GM23338 (cell line): ENCODE results near the gene TENM3. TPM values are rescaled to one million over a fixed set of nuclear protein-coding genes. Genes with fewer than 3 reads are reported as not detected.

ENCODE experiments used
- ATAC-seq: fragments of 200-7000 bp; cut with Tn5 transposase; 3 replicates; pipeline ENCODE4 v1.9.1; 2020
- DNase-seq: peaks from one replicate; pipeline ENCODE4 v3.0.0-alpha.2; 2015; ENCODE audit warnings: low spot score
- H2AFZ ChIP-seq: fragments of 200-600 bp; sonication (generic); 2 replicates; pipeline ENCODE4 v1.8.0; 2016; ENCODE audit warnings: antibody characterized with exemption, mild to moderate bottlenecking, moderate library complexity
- H3F3A ChIP-seq: fragments of 200-600 bp; sonication (generic); replicated peaks from 2 replicates; pipeline ENCODE4 v1.8.0; 2017; ENCODE audit warnings: antibody characterized with exemption, mixed run types, low read depth
- H3K27ac ChIP-seq: fragments of 200-600 bp; sonication (generic); 2 replicates; pipeline ENCODE4 v1.6.1; 2016; ENCODE audit warnings: low read depth
- H3K27me3 ChIP-seq: fragments of 200-600 bp; sonication (generic); 2 replicates; pipeline ENCODE4 v1.8.0; 2016; ENCODE audit warnings: mild to moderate bottlenecking, mixed run types, moderate library complexity; ENCODE audit not compliant: insufficient read depth
- H3K36me3 ChIP-seq: fragments of 200-600 bp; sonication (generic); 2 replicates; pipeline ENCODE4 v1.8.0; 2016; ENCODE audit warnings: mild to moderate bottlenecking; ENCODE audit not compliant: insufficient read depth
- H3K4me1 ChIP-seq: fragments of 200-600 bp; sonication (generic); 2 replicates; pipeline ENCODE4 v1.8.0; 2016; ENCODE audit warnings: mild to moderate bottlenecking, moderate library complexity; ENCODE audit not compliant: insufficient read depth
- H3K4me2 ChIP-seq: fragments of 200-600 bp; sonication (generic); 2 replicates; pipeline ENCODE4 v1.7.1; 2017; ENCODE audit warnings: mixed run types
- H3K4me3 ChIP-seq: fragments of 200-600 bp; sonication (generic); 2 replicates; pipeline ENCODE4 v1.6.1; 2016; ENCODE audit warnings: mixed run types
- H3K79me2 ChIP-seq: fragments of 200-600 bp; sonication (generic); replicated peaks from 2 replicates; pipeline ENCODE4 v1.8.0; 2017; ENCODE audit warnings: mild to moderate bottlenecking; ENCODE audit not compliant: insufficient read depth
- H3K9me2 ChIP-seq: fragments of 200-600 bp; sonication (generic); 2 replicates; pipeline ENCODE4 v1.8.0; 2017; ENCODE audit not compliant: insufficient read depth
- H4K20me1 ChIP-seq: fragments of 200-600 bp; sonication (generic); replicated peaks from 2 replicates; pipeline ENCODE4 v1.8.0; 2017; ENCODE audit warnings: mild to moderate bottlenecking; ENCODE audit not compliant: insufficient read depth
- H3K27ac Mint-ChIP-seq: 2 replicates; pipeline ENCODE4 v1.8.0; 2020; ENCODE audit warnings: inconsistent platforms, mild to moderate bottlenecking, moderate library complexity, mixed read lengths
- H3K27me3 Mint-ChIP-seq: 3 replicates; pipeline ENCODE4 v1.8.0; 2022; ENCODE audit warnings: low read depth, mild to moderate bottlenecking, moderate library complexity, mixed read lengths, inconsistent platforms; ENCODE audit not compliant: insufficient read depth, poor library complexity
- H3K36me3 Mint-ChIP-seq: 3 replicates; pipeline ENCODE4 v1.8.0; 2021; ENCODE audit warnings: low read depth, mild to moderate bottlenecking, inconsistent platforms, moderate library complexity, mixed read lengths
- H3K4me1 Mint-ChIP-seq: 3 replicates; pipeline ENCODE4 v1.8.0; 2020; ENCODE audit warnings: mild to moderate bottlenecking, inconsistent platforms, mixed read lengths
- H3K4me3 Mint-ChIP-seq: 3 replicates; pipeline ENCODE4 v1.8.0; 2021; ENCODE audit warnings: moderate library complexity, mild to moderate bottlenecking, inconsistent platforms, mixed read lengths
- H3K9me3 Mint-ChIP-seq: 3 replicates; pipeline ENCODE4 v1.8.0; 2020; ENCODE audit warnings: moderate library complexity, mild to moderate bottlenecking, inconsistent platforms, mixed read lengths
- CREB1 ChIP-seq: fragments of 250-450 bp; sonication (Bioruptor Pico); IDR thresholded peaks from 2 replicates; pipeline ENCODE4 v1.5.0; 2020; ENCODE audit warnings: low read depth, mild to moderate bottlenecking, moderate library complexity
- EZH2phosphoT487 ChIP-seq: fragments of 200-600 bp; sonication (generic); IDR thresholded peaks from one replicate; pipeline ENCODE4 v1.8.1; 2018; ENCODE audit warnings: antibody characterized with exemption; ENCODE audit not compliant: unreplicated experiment
- JUNB ChIP-seq: IDR thresholded peaks from one replicate; pipeline ENCODE4 v1.6.1; 2016; ENCODE audit warnings: antibody characterized with exemption; ENCODE audit not compliant: unreplicated experiment
- NANOG ChIP-seq: IDR thresholded peaks from 2 replicates; pipeline ENCODE4 v1.6.1; 2016; ENCODE audit warnings: antibody characterized with exemption, borderline replicate concordance
- STAT1 ChIP-seq: IDR thresholded peaks from one replicate; pipeline ENCODE4 v1.6.1; 2016; ENCODE audit warnings: antibody characterized with exemption; ENCODE audit not compliant: unreplicated experiment
- polyA plus RNA-seq: library from polyadenylated mRNA; unstranded; fragments of >200 nt; fragmentation: Nextera tagmentation; extraction: Ambion mirVana; gene quantifications from 2 replicates; pipeline ENCODE4 v1.2.1, GENCODE V29; 2016
- total RNA-seq: library from RNA; depleted of rRNA; stranded (reverse); fragments of >200 nt; shearing (Covaris generic); gene quantifications from 2 replicates; pipeline ENCODE4 v1.2.3, GENCODE V29; 2014
- TF ChIP-seq, protein P1 (sequence below): fragments of 250-450 bp; sonication (Bioruptor Pico); IDR thresholded peaks from 2 replicates; pipeline ENCODE4 v1.5.0; 2020; ENCODE audit warnings: mild to moderate bottlenecking, moderate library complexity

Gene TENM3
- total and polyA plus RNA-seq, 2 experiments from 2014 or later: 22.2 to 128 TPM

DNA sequence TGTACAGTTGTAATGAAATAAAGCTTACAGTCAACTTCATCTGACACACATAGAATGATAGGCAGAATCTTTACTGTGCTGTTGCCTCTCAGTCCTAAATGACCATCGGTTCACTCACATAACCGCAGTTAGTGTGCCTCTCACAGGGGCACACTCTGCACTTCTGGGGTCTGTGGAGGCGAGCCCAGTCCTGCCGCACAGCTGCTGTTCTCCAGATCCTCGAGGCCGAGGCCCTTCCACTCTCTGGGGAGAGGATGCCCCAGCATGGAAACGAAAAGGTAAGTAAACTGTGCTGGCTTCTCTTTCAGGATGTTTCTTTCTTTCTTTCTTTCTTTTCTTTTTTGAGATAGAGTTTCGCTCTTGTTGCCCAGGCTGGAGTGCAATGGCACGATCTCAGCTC, 586.0 kb downstream of the TENM3 start:
- H3K27me3 Mint-ChIP-seq: peaks cover 9% of the 10 kb centered on the region
- DNase-seq (no peak), ATAC-seq (no peak)

More for the DNA sequence above, 586.0 kb downstream of the TENM3 start:
- Mint-ChIP-seq H3K36me3 (peaks cover 5% of the 10 kb centered on the region), H3K27ac (no peak overlapping the region), H3K4me1 (peaks cover 25% of the 10 kb centered on the region), H3K4me3 (no peak overlapping the region), H3K9me3 (peaks cover 6% of the 10 kb centered on the region)
- H3K79me2 ChIP-seq: no peaks in the 10 kb centered on the region
- no peak overlapping the region for H3K4me3 ChIP-seq
- H3K36me3 ChIP-seq: no peaks in the 10 kb centered on the region
- no peaks in the 10 kb centered on the region for H3F3A ChIP-seq
- no peak overlapping the region for H3K27ac ChIP-seq
- no peaks in the 10 kb centered on the region for H3K27me3 ChIP-seq
- no peaks in the 10 kb centered on the region for H3K4me1 ChIP-seq
- H2AFZ ChIP-seq: peak overlapping the region; percentile 61
- H3K4me2 ChIP-seq: no peak overlapping the region
- TF ChIP-seq STAT1 (no peak), JUNB (no peak), CREB1 (CRISPR knock-in tag) (no peak), EZH2phosphoT487 (no peak), NANOG (no peak)
- TF ChIP-seq, protein P1, sequence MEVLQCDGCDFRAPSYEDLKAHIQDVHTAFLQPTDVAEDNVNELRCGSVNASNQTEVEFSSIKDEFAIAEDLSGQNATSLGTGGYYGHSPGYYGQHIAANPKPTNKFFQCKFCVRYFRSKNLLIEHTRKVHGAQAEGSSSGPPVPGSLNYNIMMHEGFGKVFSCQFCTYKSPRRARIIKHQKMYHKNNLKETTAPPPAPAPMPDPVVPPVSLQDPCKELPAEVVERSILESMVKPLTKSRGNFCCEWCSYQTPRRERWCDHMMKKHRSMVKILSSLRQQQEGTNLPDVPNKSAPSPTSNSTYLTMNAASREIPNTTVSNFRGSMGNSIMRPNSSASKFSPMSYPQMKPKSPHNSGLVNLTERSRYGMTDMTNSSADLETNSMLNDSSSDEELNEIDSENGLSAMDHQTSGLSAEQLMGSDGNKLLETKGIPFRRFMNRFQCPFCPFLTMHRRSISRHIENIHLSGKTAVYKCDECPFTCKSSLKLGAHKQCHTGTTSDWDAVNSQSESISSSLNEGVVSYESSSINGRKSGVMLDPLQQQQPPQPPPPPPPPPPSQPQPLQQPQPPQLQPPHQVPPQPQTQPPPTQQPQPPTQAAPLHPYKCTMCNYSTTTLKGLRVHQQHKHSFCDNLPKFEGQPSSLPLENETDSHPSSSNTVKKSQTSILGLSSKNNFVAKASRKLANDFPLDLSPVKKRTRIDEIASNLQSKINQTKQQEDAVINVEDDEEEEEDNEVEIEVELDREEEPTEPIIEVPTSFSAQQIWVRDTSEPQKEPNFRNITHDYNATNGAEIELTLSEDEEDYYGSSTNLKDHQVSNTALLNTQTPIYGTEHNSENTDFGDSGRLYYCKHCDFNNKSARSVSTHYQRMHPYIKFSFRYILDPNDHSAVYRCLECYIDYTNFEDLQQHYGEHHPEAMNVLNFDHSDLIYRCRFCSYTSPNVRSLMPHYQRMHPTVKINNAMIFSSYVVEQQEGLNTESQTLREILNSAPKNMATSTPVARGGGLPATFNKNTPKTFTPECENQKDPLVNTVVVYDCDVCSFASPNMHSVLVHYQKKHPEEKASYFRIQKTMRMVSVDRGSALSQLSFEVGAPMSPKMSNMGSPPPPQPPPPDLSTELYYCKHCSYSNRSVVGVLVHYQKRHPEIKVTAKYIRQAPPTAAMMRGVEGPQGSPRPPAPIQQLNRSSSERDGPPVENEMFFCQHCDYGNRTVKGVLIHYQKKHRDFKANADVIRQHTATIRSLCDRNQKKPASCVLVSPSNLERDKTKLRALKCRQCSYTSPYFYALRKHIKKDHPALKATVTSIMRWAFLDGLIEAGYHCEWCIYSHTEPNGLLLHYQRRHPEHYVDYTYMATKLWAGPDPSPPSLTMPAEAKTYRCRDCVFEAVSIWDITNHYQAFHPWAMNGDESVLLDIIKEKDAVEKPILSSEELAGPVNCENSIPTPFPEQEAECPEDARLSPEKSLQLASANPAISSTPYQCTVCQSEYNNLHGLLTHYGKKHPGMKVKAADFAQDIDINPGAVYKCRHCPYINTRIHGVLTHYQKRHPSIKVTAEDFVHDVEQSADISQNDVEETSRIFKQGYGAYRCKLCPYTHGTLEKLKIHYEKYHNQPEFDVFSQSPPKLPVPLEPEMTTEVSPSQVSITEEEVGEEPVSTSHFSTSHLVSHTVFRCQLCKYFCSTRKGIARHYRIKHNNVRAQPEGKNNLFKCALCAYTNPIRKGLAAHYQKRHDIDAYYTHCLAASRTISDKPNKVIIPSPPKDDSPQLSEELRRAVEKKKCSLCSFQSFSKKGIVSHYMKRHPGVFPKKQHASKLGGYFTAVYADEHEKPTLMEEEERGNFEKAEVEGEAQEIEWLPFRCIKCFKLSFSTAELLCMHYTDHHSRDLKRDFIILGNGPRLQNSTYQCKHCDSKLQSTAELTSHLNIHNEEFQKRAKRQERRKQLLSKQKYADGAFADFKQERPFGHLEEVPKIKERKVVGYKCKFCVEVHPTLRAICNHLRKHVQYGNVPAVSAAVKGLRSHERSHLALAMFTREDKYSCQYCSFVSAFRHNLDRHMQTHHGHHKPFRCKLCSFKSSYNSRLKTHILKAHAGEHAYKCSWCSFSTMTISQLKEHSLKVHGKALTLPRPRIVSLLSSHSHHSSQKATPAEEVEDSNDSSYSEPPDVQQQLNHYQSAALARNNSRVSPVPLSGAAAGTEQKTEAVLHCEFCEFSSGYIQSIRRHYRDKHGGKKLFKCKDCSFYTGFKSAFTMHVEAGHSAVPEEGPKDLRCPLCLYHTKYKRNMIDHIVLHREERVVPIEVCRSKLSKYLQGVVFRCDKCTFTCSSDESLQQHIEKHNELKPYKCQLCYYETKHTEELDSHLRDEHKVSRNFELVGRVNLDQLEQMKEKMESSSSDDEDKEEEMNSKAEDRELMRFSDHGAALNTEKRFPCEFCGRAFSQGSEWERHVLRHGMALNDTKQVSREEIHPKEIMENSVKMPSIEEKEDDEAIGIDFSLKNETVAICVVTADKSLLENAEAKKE (CRISPR knock-in tag): no peak
- H4K20me1 ChIP-seq: no peaks in the 10 kb centered on the region
- no peaks in the 10 kb centered on the region for H3K9me2 ChIP-seq
